Islet of Langerhans (tissue), 1 donor: ENCODE measurements around the gene ORMDL2.
"Not testable (repeated sequence)": the region's sequence is repeated elsewhere in the genome, so short reads cannot be mapped to it uniquely, and the experiment has no call there.

Experiments
- FAIRE-seq: peaks from one replicate; lab custom pipeline; 2011; peaks lifted over from hg19 to GRCh38; lab: Jason Lieb, UNC

ORMDL2 gene

GRCh38 chr12:55861871-55862270 lies 44.0 kb downstream of the ORMDL2 start:
- FAIRE-seq: no peak

GRCh38 chr12:55862286-55862685 lies 44.4 kb downstream of the ORMDL2 start:
- no peak for FAIRE-seq

GRCh38 chr12:55862931-55863330 lies 45.1 kb downstream of the ORMDL2 start:
- not testable (repeated sequence) for FAIRE-seq

- no peak for FAIRE-seq
Measured at GRCh38 chr12:55865327-55865726, 47.5 kb downstream of the ORMDL2 start.

GRCh38 chr12:55866454-55867004 lies 48.7 kb downstream of the ORMDL2 start:
- not testable (repeated sequence) for FAIRE-seq
